OCI-LY7 (cell line): ENCODE results near the gene ANKS1A.

Experiments used
- EZH2phosphoT487 ChIP-seq: fragments of 200-600 bp; sonication (generic); IDR thresholded peaks from 2 replicates; pipeline ENCODE4 v1.6.1; 2018; ENCODE audit warnings: low read depth, borderline replicate concordance, mild to moderate bottlenecking, mixed run types, antibody characterized with exemption, low read length, moderate library complexity, mixed read lengths
- TF ChIP-seq, protein P1 (sequence below): fragments of 200-600 bp; sonication (generic); conservative IDR thresholded peaks from 2 replicates; pipeline ENCODE4 v1.5.1; 2014; ENCODE audit warnings: mild to moderate bottlenecking, antibody characterized with exemption, low read length, moderate library complexity, mixed read lengths

GRCh38 chr6:35069262-35069661 is 180.2 kb downstream of the ANKS1A start:
- TF ChIP-seq, protein P1, sequence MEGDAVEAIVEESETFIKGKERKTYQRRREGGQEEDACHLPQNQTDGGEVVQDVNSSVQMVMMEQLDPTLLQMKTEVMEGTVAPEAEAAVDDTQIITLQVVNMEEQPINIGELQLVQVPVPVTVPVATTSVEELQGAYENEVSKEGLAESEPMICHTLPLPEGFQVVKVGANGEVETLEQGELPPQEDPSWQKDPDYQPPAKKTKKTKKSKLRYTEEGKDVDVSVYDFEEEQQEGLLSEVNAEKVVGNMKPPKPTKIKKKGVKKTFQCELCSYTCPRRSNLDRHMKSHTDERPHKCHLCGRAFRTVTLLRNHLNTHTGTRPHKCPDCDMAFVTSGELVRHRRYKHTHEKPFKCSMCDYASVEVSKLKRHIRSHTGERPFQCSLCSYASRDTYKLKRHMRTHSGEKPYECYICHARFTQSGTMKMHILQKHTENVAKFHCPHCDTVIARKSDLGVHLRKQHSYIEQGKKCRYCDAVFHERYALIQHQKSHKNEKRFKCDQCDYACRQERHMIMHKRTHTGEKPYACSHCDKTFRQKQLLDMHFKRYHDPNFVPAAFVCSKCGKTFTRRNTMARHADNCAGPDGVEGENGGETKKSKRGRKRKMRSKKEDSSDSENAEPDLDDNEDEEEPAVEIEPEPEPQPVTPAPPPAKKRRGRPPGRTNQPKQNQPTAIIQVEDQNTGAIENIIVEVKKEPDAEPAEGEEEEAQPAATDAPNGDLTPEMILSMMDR = no peak
- TF ChIP-seq EZH2phosphoT487 = no peak
